ENCODE data around the gene PTH2R.

DNA sequence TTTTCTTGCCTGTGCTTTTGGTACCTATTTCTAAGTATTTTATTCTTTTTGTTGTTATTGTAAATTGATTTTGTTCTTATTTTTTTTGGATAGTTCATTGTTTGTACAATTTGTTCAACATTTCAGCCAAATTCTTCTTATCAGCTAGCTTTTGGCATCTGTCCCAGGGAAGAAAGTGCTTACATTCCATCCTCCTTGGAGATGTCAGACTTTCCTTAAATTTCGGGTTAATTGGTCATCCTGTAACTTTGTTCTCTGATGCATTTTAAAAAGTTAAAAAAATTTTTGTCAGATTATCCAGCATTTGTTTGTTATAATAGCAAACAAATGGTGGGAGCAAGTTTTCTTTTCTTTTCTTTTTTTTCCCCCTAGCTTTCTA lies 60.3 kb downstream of the PTH2R start:
- TF ChIP-seq, protein P1, sequence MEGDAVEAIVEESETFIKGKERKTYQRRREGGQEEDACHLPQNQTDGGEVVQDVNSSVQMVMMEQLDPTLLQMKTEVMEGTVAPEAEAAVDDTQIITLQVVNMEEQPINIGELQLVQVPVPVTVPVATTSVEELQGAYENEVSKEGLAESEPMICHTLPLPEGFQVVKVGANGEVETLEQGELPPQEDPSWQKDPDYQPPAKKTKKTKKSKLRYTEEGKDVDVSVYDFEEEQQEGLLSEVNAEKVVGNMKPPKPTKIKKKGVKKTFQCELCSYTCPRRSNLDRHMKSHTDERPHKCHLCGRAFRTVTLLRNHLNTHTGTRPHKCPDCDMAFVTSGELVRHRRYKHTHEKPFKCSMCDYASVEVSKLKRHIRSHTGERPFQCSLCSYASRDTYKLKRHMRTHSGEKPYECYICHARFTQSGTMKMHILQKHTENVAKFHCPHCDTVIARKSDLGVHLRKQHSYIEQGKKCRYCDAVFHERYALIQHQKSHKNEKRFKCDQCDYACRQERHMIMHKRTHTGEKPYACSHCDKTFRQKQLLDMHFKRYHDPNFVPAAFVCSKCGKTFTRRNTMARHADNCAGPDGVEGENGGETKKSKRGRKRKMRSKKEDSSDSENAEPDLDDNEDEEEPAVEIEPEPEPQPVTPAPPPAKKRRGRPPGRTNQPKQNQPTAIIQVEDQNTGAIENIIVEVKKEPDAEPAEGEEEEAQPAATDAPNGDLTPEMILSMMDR (conservative IDR thresholded peaks at IDR 0.05; ENCODE audit: low read depth, low read length), result no peak
- TF ChIP-seq EZH2 (IDR thresholded peaks at IDR 0.05; ENCODE audit: low read length, unreplicated experiment), result no peak
